HG02759 (cell line): ENCODE data around the gene APLP2.
"Not testable (repeated sequence)": the region's sequence is repeated elsewhere in the genome, so short reads cannot be mapped to it uniquely, and the experiment has no call there.

Source experiments
- ATAC-seq: cut with Tn5 transposase; IDR thresholded peaks from one replicate; pipeline ENCODE4 v1.9.1; 2021; ENCODE audit warnings: mild to moderate bottlenecking, moderate library complexity; ENCODE audit not compliant: unreplicated experiment

APLP2 gene

DNA sequence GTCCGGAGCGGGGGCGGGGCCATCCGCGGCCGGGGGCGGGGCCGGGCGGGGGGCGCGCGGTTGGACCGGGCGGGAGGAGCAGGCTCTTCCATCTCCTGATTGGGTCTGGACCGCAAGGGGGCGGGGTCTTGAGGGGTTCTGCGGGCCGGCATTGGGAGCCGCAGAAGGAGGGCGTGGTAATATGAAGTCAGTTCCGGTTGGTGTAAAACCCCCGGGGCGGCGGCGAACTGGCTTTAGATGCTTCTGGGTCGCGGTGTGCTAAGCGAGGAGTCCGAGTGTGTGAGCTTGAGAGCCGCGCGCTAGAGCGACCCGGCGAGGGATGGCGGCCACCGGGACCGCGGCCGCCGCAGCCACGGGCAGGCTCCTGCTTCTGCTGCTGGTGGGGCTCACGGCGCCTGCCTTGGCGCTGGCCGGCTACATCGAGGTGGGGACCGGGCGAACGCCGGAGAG lies at the start of gene APLP2:
Gene APLP2, plus strand, starts transcription at position 236 of the 450 bp plus-strand sequence. Its CDS starts 84 bp downstream, at position 320.
- peak; percentile 96 for ATAC-seq

- no peak for ATAC-seq
Measured at GRCh38 chr11:130020323-130020722, 49.4 kb upstream of the APLP2 start.

- ATAC-seq, result not testable (repeated sequence)
Measured at GRCh38 chr11:130021606-130022005, 48.1 kb upstream of the APLP2 start.

GRCh38 chr11:130022799-130023198 lies 46.9 kb upstream of the APLP2 start:
- peak; percentile 19 for ATAC-seq

DNA sequence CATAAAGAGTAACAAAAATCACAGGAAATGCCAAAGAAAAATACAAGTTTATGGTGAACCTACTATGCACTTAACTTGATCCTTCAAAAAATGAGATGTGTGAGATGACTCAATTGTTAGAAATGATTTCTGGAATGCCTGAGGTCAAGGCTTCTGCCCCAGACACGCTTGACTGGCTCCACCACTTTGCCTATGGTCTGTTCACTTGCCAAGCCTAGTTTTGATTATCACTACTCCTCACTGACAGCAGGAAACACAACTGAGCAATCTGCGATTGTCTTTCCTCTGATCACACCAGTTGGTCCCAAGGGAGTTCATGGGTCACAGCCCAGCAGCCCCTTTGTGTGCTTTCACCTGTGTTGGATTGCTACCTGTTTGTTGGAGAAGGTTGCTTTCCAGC lies 46.5 kb upstream of the APLP2 start:
- peak; percentile 94 for ATAC-seq

DNA sequence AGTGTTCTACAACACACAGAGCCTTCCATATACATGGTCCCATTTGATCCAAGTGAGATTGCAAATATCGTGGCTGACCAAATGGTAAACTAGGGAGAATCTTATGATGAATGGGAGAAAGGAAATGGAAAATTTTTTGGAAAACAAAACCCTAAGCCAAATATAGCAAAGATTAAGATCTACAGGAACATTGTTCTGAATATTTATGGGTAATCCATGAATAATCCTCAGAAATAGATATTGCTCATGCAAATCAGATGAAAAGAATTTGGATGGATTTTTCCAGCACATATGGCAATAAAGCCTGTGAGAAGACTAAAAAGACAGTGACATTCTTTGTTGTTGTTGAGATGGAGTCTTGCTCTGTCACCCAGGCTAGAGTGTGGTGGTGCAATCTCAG lies 45.3 kb upstream of the APLP2 start:
- no peak for ATAC-seq

DNA sequence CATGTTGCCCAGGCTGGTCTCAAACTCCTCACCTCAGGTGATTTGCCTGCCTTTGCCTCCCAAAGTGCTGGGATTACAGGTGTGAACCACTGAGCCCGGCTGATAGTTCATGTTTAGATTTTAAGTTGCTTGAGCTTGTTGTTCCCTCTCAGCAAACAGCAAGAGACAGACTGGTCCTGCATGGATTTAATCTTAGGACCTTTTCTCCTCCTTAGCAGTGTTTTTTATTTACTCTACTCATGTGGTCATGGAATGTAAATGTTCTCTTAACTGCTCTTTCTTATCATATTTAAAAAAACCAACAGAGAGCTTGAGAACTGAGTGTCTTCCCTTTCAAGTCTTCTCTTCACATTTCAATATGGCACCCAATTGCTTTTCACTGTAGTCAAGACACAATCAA lies 44.3 kb upstream of the APLP2 start:
- no peak for ATAC-seq

DNA sequence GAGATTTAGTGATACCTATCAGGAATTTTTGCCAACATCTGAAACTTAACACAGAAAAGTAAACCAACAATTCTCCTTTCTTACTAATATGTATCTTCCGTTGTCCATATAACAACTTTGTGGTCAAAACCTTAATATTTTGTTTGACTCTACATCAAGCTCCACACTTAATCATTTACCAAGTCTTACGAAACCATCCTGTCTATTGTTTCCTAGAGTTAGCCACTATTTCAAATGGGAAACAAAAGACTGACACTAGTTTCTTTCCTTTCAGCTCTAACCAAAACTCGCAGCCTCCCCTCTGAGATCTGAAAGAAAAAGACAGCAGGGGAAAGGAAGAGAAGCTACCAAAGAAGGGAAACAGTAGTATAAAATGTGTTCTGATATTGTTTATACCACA lies 40.6 kb upstream of the APLP2 start:
- ATAC-seq, result no peak

GRCh38 chr11:130031056-130031455 lies 38.6 kb upstream of the APLP2 start:
- no peak for ATAC-seq

DNA sequence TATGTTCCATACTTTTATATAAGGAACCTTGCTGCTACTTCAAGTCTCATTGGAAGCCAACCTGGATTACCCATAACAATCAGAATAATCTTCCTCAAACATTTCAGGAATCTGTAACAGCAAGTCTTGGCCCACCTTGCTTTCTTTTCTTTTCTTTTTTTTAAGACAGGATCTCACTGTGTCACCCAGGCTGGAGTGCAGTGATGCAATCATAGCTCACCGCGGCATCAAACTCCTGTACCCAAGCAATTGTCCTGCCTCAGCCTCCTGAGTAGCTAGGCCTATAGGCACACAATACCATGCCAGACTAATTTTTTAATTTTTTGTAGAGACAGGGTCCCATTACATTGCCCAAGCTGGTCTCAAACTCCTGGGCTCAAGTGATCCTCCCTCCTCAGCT lies 37.7 kb upstream of the APLP2 start:
- no peak for ATAC-seq

DNA sequence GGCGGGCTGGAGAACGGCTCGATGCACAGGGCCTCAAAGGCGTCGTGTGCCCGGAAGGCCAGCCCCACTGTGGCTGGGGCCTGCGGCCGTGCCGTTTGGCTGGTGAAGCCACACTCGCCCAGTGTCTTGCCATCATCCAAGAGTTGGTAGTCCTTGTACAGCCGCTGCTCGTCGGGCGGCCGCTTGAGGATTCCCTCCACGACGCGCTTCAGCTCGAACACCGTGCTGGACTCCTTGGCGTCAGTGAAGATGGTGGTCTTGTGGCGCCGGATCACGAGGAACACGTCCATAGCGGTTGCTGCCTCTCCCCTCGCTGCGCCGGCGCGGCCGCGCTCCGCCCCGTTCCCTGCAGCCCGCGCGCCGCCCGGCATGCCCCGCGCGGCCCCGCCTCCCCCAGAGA lies 36.8 kb upstream of the APLP2 start:
- no peak for ATAC-seq

DNA sequence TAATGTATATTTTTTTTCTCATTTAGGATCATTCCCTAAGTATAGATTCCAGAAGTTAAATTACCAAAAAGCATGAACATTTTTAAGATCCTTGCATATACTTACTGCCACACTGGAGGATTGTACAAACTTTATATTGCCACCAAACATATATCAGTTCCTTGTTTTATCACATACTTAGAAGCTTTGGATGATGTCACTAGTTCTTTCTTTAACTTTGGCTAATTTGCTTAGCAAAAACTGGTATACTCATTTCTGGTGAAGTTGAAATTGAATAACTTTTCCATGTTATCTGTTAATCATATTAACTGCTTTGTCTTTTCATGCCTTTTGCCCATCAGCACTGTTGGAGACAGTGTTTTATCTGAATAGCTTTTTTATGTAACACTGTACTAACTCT lies 35.5 kb upstream of the APLP2 start:
- ATAC-seq, result no peak

GRCh38 chr11:130037058-130037457 lies 32.6 kb upstream of the APLP2 start:
- no peak for ATAC-seq

GRCh38 chr11:130037881-130038585 lies 31.7 kb upstream of the APLP2 start:
- no peak for ATAC-seq

- no peak for ATAC-seq
Measured at GRCh38 chr11:130040281-130040940, 29.3 kb upstream of the APLP2 start.

GRCh38 chr11:130042093-130042591 lies 27.6 kb upstream of the APLP2 start:
- ATAC-seq, result no peak

GRCh38 chr11:130043575-130043974 lies 26.1 kb upstream of the APLP2 start:
- ATAC-seq, result no peak

GRCh38 chr11:130047141-130047540 lies 22.6 kb upstream of the APLP2 start:
- ATAC-seq, result no peak

- no peak for ATAC-seq
Measured at GRCh38 chr11:130049328-130049771, 20.3 kb upstream of the APLP2 start.

DNA sequence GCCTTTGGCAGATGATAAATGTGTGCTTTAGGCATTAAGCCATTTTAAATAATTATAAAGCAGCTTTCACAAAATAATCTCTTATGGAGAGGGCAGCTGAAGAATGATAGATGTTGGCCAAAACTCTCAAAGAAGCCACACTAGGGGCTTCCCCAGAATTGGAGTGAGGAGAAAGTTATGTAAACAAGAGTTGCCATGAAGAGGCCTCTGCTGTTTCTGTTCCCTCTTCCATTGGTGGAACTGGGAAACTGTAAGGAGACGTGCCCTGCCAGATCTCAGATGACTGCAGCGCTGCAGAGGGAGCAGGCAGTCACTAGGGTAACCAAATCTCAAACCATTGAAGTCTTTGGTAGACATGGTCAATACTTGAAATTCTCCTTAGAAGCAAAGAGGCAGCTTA lies 19.4 kb upstream of the APLP2 start:
- no peak for ATAC-seq

- ATAC-seq, result no peak
Measured at GRCh38 chr11:130051082-130051481, 18.6 kb upstream of the APLP2 start.

DNA sequence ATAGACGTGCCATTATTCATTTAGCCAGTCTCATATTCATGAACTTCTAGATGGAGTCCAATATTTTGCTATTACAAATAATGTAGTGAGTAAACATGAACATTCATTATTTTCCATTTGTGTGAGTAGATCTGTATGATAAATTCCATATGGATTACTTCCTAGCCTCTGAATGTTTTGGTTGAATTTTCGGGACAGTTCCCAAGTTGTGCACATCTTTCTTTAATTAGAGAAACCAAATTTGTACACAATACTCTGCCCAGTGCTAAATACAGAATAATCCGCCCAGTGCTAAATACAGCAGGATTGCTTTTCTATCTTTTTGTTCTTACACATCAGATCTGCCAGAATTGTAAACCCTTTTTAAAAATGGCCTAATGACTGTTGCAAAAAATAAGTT lies 17.1 kb upstream of the APLP2 start:
- ATAC-seq, result no peak
